ENCODE results near the gene CIRBP. TPM values are rescaled to one million over a fixed set of nuclear protein-coding genes. Genes with fewer than 3 reads are reported as not detected.

CIRBP gene
- total and polyA plus RNA-seq, 2 of the 13 experiments (the other 11 are each of a cell fraction or from before 2014, with no cell fraction given), result 133 to 140 TPM

DNA sequence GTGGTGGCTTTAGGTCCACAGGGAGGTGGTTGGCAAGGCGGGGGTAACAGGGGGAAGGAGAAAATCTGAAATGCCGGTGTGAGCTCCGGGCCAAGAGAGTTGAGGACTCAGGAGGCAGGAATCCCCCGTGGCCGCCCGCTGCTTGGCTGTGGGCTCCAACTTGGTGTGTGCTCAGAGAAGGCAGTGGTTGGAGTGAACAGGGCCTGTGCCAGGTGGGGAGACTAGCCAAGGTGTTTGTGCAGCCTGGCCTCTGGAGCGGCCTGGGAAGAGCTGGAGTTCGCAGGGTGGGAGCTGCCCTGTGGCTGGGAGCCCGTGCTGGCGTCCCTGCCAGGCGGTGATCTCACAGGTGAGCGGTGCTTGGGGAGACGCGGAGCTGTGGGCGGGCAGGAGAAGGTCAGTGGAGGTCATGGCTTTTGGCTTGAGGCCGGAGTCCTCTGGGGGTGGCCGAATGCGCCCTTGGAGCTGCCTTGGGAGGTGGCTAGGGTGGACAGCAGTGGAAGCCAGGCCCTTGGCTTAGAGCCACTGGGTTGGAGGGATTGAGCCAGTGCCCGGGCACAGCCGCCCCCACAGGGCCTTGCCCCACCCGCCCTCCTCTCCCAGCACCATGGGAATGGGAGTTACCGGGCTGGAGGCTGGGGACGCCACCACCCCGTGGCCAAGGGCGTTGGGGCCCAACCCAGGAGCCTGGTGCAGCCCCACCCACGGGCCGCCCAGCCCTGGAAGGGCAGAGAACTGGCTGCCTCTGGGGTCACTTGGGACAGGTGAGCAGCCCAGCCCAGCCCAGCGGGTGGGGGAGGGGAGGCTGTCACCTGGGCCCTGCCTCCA is 7.1 kb upstream of the CIRBP start (continued):
- TF ChIP-seq, protein P1, sequence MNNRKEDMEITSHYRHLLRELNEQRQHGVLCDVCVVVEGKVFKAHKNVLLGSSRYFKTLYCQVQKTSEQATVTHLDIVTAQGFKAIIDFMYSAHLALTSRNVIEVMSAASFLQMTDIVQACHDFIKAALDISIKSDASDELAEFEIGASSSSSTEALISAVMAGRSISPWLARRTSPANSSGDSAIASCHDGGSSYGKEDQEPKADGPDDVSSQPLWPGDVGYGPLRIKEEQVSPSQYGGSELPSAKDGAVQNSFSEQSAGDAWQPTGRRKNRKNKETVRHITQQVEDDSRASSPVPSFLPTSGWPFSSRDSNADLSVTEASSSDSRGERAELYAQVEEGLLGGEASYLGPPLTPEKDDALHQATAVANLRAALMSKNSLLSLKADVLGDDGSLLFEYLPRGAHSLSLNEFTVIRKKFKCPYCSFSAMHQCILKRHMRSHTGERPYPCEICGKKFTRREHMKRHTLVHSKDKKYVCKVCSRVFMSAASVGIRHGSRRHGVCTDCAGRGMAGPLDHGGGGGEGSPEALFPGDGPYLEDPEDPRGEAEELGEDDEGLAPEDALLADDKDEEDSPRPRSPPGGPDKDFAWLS (CRISPR knock-in tag; IDR thresholded peaks at IDR 0.05; ENCODE audit: borderline replicate concordance), result no peak
- no peak for TF ChIP-seq HOXA9 (CRISPR knock-in tag; IDR thresholded peaks at IDR 0.05; ENCODE audit: borderline replicate concordance)
- TF ChIP-seq NFE2L1 (CRISPR knock-in tag; IDR thresholded peaks at IDR 0.05; ENCODE audit: borderline replicate concordance), result no peak
- no peak for TF ChIP-seq POLR2AphosphoS2 (IDR thresholded peaks at IDR 0.05; ENCODE audit: low read depth, low read length)
- TF ChIP-seq, protein P2, sequence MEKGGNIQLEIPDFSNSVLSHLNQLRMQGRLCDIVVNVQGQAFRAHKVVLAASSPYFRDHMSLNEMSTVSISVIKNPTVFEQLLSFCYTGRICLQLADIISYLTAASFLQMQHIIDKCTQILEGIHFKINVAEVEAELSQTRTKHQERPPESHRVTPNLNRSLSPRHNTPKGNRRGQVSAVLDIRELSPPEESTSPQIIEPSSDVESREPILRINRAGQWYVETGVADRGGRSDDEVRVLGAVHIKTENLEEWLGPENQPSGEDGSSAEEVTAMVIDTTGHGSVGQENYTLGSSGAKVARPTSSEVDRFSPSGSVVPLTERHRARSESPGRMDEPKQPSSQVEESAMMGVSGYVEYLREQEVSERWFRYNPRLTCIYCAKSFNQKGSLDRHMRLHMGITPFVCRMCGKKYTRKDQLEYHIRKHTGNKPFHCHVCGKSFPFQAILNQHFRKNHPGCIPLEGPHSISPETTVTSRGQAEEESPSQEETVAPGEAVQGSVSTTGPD (CRISPR knock-in tag; IDR thresholded peaks at IDR 0.05), result no peak
- TF ChIP-seq ZNF720 (CRISPR knock-in tag; IDR thresholded peaks at IDR 0.05), result no peak
- TF ChIP-seq SRF (IDR thresholded peaks at IDR 0.05; ENCODE audit: low read depth, low read length), result no peak
- TF ChIP-seq NCOA2 (CRISPR knock-in tag; IDR thresholded peaks at IDR 0.05), result no peak
- TF ChIP-seq HOMEZ (CRISPR knock-in tag; IDR thresholded peaks at IDR 0.05; ENCODE audit: low read depth), result 0 out of 2 replicates have a peak, but pooled peaks have one; percentile 16
- TF ChIP-seq NCOA1 (CRISPR knock-in tag; IDR thresholded peaks at IDR 0.05), result no peak
- TF ChIP-seq ZFP1 (CRISPR knock-in tag; IDR thresholded peaks at IDR 0.05), result no peak
- TF ChIP-seq IKZF1 (IDR thresholded peaks at IDR 0.05), result no peak
- TF ChIP-seq ZBED4 (CRISPR knock-in tag; IDR thresholded peaks at IDR 0.05; ENCODE audit: borderline replicate concordance), result no peak
- no peak for TF ChIP-seq SIX1 (CRISPR knock-in tag; IDR thresholded peaks at IDR 0.05; ENCODE audit: borderline replicate concordance)
- no peak for TF ChIP-seq U2AF1 (optimal IDR thresholded peaks at IDR 0.05; ENCODE audit: low read depth, low read length)
- TF ChIP-seq RFXAP (CRISPR knock-in tag; IDR thresholded peaks at IDR 0.05; ENCODE audit: borderline replicate concordance), result 0 out of 2 replicates have a peak, but pooled peaks have one; percentile 4
- 0 out of 2 replicates have a peak, but pooled peaks have one; percentile 21 for TF ChIP-seq ZNF558 (CRISPR knock-in tag; IDR thresholded peaks at IDR 0.05; ENCODE audit: borderline replicate concordance)
- TF ChIP-seq MEIS2 (CRISPR knock-in tag; IDR thresholded peaks at IDR 0.05), result no peak
- peak; percentile 48; the same call in 1 of the 2 replicates for TF ChIP-seq SIN3A (IDR thresholded peaks at IDR 0.05; ENCODE audit: borderline replicate concordance, low read depth, low read length)
- TF ChIP-seq RBAK (CRISPR knock-in tag; IDR thresholded peaks at IDR 0.05), result no peak
- TF ChIP-seq CC2D1A (CRISPR knock-in tag; IDR thresholded peaks at IDR 0.05), result no peak
- TF ChIP-seq BCL6 (CRISPR knock-in tag; IDR thresholded peaks at IDR 0.05), result peak; percentile 28

Measured in HepG2 (cell line).